Left ventricle myocardium inferior (tissue), 1 donor: ENCODE data around the gene NUMA1. TPM values are rescaled to one million over a fixed set of nuclear protein-coding genes. Genes with fewer than 3 reads are reported as not detected.

Source experiments
- DNase-seq: peaks from one replicate; pipeline ENCODE4 v3.0.0-alpha.2; 2020
- H3K27ac ChIP-seq: fragments of 200-600 bp; replicated peaks from 2 replicates; pipeline ENCODE4 v1.8.0; 2021
- H3K27me3 ChIP-seq: fragments of 200-600 bp; 2 replicates; pipeline ENCODE4 v1.8.0; 2021; ENCODE audit warnings: low read depth
- H3K36me3 ChIP-seq: fragments of 200-600 bp; 2 replicates; pipeline ENCODE4 v1.8.0; 2021
- H3K4me1 ChIP-seq: fragments of 200-600 bp; 2 replicates; pipeline ENCODE4 v1.8.0; 2021
- H3K4me3 ChIP-seq: fragments of 200-600 bp; 2 replicates; pipeline ENCODE4 v1.8.0; 2021; ENCODE audit warnings: mild to moderate bottlenecking, moderate library complexity
- H3K9me3 ChIP-seq: fragments of 200-600 bp; replicated peaks from 2 replicates; pipeline ENCODE4 v1.8.0; 2021
- intact Hi-C: fragments of 100-400 bp; cut with micrococcal nuclease; formaldehyde crosslinking; loops from one replicate; pipeline ENCODE4 v1.11.0; 2022
- total RNA-seq: library from RNA; stranded (reverse); fragmentation: NEBNext Ultra II Directional; extraction: Animal tissue kit (Norgen Biotek cat#: 25700); gene quantifications from one replicate; pipeline ENCODE4 v1.2.1, GENCODE V29; 2021
- TF ChIP-seq, protein P1 (sequence below): fragments of 200-600 bp; IDR thresholded peaks from 2 replicates; pipeline ENCODE4 v1.8.0; 2021; ENCODE audit warnings: antibody characterized with exemption, mild to moderate bottlenecking, borderline replicate concordance
- donor health status: DM: no; HTN: yes; CAD: no; lungs with severe emphysema.

NUMA1 gene
- total RNA-seq, 1 donor from 2014 or later: 82.5 TPM

DNA sequence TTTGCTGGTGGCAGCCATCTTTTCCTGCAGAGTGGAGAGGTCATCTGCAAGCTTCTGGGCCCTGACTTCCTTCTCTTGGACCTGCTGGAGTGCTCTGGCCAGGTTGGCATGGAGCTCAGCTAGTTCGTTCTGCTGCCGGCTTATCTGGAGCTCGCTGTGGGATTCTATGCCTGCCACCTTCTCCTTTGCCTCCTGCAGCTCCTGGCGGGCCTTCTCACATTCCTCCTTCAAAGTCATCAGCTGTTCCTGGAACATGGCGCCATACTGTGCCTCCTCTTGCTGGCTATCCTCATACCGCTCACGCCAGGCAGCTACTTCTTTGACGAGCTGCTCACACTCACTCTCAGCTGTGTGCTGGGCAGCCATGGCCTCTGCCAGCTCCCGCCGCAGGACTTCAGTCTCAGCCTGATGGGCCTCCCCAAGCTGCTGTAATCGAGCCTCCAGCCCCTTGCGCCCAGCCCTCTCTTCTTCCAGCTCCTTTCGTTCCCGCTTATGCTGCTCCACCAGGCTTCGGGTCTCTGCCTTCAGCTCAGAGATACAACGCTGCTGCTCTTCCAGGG lies 65.5 kb downstream of the NUMA1 start:
- intact Hi-C loops: no loop called here
- no peak overlapping the region for H3K4me3 ChIP-seq
- H3K9me3 ChIP-seq: no peaks in the 10 kb centered on the region
- TF ChIP-seq, protein P1, sequence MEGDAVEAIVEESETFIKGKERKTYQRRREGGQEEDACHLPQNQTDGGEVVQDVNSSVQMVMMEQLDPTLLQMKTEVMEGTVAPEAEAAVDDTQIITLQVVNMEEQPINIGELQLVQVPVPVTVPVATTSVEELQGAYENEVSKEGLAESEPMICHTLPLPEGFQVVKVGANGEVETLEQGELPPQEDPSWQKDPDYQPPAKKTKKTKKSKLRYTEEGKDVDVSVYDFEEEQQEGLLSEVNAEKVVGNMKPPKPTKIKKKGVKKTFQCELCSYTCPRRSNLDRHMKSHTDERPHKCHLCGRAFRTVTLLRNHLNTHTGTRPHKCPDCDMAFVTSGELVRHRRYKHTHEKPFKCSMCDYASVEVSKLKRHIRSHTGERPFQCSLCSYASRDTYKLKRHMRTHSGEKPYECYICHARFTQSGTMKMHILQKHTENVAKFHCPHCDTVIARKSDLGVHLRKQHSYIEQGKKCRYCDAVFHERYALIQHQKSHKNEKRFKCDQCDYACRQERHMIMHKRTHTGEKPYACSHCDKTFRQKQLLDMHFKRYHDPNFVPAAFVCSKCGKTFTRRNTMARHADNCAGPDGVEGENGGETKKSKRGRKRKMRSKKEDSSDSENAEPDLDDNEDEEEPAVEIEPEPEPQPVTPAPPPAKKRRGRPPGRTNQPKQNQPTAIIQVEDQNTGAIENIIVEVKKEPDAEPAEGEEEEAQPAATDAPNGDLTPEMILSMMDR: no peak
- H3K36me3 ChIP-seq: peaks cover 100% of the 10 kb centered on the region
- no peak for DNase-seq
- no peaks in the 10 kb centered on the region for H3K27me3 ChIP-seq
- H3K27ac ChIP-seq: peak overlapping the region; percentile 77
- H3K4me1 ChIP-seq: peaks cover 57% of the 10 kb centered on the region

DNA sequence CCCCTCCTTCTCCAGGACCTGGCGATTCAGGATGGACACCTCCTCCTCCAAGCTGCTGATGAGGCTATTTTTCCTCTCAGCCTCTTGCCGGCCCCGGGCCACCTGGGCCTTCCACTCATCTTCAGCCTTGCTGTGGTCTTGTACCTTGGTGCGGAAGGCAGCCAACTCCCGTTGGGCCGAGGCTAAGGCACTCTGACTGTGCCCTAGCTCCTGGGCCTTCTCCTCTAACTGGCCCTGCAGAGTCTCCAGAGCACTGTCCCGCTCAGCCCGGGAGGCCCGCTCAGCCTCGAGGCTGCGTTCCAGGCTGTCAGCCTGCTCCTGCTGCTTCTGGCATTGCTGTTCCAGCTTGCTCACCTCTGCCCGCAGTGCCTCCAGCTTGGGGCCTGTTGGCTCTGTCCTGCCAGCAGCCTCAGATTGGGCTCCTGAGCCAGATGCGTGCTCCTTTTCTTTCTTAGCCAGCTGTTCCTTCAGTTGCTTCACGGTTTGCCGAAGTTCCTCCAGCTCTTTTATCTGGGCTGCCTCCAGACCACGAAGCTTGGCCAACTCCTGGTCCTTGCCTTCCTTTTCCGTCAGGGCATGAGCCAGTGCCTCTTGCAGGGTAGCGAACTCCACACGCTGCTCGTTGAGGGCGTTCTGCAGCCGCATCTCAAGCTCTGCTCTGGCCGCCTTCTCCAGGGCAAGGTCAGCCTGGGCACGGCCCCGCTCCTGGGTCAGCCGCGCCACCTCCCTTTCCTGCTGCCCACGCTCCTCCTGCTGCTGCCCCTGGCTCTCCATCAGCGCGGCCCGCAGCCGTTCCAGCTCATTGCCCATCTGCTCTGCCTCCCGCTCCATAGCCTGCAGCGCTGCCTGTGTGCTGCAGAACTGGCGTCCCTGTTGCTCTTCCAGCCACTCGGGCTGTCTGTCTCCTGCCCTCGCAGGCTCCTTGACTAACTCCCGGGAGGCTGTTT lies 66.3 kb downstream of the NUMA1 start:
- peaks cover 98% of the 10 kb centered on the region for H3K36me3 ChIP-seq
- H3K4me1 ChIP-seq: peaks cover 58% of the 10 kb centered on the region
- H3K9me3 ChIP-seq: no peaks in the 10 kb centered on the region
- DNase-seq: no peak
- TF ChIP-seq, protein P1: no peak
- H3K27ac ChIP-seq: peak overlapping the region; percentile 77
- intact Hi-C loops: no loop called here
- H3K27me3 ChIP-seq: no peaks in the 10 kb centered on the region
- peak overlapping the region; percentile 43 for H3K4me3 ChIP-seq

DNA sequence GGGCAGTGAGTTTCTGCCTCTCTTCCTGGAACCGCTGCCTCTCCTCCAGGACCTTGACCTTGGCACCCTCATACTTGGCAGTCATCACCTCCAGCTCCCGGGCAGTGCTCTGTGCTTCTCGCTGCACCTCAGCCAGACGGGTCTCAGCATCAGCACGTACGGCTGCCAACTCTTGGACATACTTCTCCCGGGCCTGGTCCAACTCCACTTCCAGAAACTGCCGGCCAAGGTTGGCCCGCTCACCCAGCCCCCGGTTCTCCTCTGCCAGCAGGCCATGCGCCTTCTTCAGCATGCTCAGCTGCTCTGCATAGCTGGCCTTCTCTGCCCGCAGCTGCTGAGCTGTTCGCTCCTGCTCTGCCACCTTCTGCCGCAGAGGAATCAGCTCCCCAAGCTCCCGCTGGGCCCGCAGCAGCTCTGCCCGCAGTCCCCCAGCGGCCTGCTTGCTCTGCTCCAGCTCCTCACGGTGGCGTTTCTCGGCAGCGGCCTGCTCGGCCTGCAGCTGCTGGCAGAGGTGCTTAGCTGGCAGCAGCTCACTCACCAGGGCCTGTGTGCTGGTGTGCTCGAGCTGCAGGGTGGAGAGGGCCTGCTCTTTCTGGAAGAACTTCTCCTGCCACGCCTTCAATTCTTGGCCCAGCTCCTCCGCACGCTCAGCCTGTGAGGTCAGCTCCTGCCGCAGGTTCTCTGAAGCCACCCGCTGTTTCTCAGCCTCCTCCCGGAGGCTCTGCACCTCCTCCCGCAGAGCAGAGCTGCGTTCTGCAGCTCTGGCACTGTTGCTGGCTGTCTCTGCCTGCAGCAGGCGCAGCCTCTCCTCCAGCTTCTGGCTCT lies 67.2 kb downstream of the NUMA1 start:
- TF ChIP-seq, protein P1: no peak
- Histone ChIP-seq H3K4me3 (peak overlapping the region; percentile 43), H3K4me1 (peaks cover 58% of the 10 kb centered on the region), H3K36me3 (peaks cover 98% of the 10 kb centered on the region), H3K27me3 (no peaks in the 10 kb centered on the region), H3K27ac (peak overlapping the region; percentile 77), H3K9me3 (no peaks in the 10 kb centered on the region)
- intact Hi-C loops: no loop called here
- peak; percentile 75 for DNase-seq

DNA sequence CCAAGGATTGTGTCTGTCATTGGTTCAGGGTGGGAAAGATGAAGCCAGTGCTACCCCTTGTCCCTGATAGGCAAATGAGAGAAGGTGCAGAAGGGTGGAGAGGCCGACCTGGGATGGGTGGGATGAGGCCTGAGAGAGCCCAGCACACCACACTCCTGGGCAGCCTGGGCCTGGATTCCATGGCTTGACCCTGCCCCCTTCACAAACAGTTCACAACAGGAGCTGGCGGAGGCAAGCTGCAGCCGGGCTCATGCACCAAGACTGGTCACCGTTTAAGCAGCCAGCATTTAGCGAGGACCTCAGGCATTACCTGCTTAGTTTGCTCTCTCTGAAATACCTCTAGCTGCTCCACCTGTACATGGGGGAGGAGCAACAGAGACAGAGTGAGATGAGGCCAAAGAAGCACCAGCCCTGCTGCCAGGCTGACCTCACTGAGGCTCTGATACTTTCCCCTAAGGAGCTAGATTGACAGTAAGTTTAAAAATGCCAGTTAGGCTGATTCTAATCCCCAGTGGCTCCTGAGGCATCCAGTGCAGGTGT lies 68.2 kb downstream of the NUMA1 start:
- TF ChIP-seq, protein P1: no peak
- peaks cover 98% of the 10 kb centered on the region for H3K36me3 ChIP-seq
- DNase-seq: no peak
- no peaks in the 10 kb centered on the region for H3K9me3 ChIP-seq
- intact Hi-C loops: no loop called here
- peaks cover 58% of the 10 kb centered on the region for H3K4me1 ChIP-seq
- H3K27me3 ChIP-seq: no peaks in the 10 kb centered on the region
- H3K4me3 ChIP-seq: no peak overlapping the region
- H3K27ac ChIP-seq: peak overlapping the region; percentile 77

DNA sequence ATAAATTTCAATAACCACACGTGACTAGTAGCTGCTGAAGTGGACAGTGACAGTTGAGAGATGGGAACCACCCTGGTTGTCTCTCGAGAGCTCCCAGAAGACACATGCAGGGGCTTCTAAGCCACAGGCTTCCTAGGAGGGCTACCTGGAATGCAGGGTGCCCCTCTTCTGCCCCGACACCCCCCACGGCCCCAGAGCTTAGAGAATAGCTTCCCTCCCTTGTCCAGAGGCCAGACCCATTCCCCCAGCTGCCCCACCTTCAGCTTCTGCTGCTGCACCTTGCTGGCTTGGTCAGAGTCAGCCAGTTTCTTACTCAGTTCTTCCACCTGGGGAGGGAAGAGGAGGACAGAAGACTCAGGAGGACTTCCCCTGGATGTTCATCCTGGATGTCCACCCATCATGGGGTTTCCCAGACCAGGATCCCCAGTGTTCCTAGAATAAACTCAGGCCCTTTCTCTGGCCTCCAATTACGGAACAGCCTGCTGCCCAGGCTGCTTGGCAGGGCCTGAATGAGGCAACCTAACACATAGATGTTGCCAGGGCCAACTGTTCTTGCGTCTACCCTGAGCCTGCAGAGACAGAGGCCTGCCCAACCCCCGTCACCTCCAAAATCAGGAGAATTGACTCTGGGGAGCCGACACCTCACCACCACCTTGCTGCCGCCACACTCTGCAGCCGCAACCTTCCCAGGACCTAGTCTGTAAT lies 69.7 kb downstream of the NUMA1 start:
- Histone ChIP-seq H3K27me3 (no peaks in the 10 kb centered on the region), H3K36me3 (peaks cover 98% of the 10 kb centered on the region), H3K9me3 (no peaks in the 10 kb centered on the region), H3K27ac (peak overlapping the region; percentile 44), H3K4me3 (no peak overlapping the region), H3K4me1 (peaks cover 58% of the 10 kb centered on the region)
- TF ChIP-seq, protein P1: no peak
- DNase-seq: no peak
- intact Hi-C loops: no loop called here
